Erythroblast (primary cell): ENCODE data around the gene PDLIM5.

Source experiments
- GATA1 ChIP-seq: IDR thresholded peaks from 2 replicates; pipeline ENCODE4 v1.6.1; 2011; ENCODE audit warnings: low read depth, mild to moderate bottlenecking, control low read depth, low read length, moderate library complexity
- POLR2A ChIP-seq: IDR thresholded peaks from 2 replicates; pipeline ENCODE4 v1.6.1; 2011; ENCODE audit warnings: mild to moderate bottlenecking, low read length

- no peak for TF ChIP-seq POLR2A
- no peak for TF ChIP-seq GATA1
These were observed 264.0 kb downstream of the PDLIM5 start for GRCh38 chr4:94715726-94716125.
